Cerebellar nuclear complex (tissue), 1 donor: ENCODE data around the gene TBC1D3I.
"Not testable (repeated sequence)": the region's sequence is repeated elsewhere in the genome, so short reads cannot be mapped to it uniquely, and the experiment has no call there.

Experiments
- DNase-seq, 2 experiments: peaks; one replicate each; lab custom pipeline; 2025; lab: John Stamatoyannopoulos, UW

TBC1D3I gene

DNA sequence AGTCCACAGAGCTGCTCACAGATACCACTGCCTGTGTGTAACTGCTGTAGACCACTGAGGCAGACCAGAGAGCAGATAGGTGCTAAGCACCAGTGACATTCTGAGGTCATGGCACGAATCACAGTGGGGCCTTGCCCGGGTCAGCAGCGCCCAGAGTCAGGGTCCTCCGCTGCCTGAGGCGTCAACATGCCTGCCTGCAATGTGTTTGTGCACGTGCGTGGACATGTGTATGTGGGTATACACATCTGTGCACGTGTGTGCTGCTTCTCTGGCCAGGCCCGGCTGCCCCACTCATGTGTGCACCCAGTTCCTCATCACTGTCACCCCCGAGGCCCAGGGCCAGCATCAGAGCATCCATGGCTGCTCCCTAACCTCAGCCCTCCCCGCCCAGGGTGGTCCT is at the start of gene TBC1D3I:
Gene TBC1D3I, minus strand, starts transcription at position 101 of the 400 bp plus-strand sequence. CDS start 1,585 bp downstream, outside the sequence.
- DNase-seq = not testable (repeated sequence)

DNA sequence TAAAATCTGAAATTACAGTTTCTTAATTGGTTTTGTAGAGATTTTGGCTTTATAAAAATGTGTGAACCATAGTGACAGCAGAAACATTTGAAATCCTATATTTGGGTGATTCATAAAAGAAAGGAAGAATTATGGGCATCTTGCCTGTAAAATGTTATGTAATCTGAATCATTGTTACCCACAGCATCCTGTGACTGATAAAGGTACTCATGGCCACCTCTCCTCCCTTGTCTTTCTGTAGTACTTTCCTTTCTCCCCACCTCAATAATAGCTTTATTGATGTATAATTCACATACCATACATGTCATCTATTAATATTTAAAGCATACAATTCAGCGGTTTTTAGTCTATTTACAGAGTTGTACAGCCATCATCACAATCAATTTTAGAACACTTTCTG is 30.8 kb upstream of the TBC1D3I start:
- DNase-seq = not testable (repeated sequence)

DNA sequence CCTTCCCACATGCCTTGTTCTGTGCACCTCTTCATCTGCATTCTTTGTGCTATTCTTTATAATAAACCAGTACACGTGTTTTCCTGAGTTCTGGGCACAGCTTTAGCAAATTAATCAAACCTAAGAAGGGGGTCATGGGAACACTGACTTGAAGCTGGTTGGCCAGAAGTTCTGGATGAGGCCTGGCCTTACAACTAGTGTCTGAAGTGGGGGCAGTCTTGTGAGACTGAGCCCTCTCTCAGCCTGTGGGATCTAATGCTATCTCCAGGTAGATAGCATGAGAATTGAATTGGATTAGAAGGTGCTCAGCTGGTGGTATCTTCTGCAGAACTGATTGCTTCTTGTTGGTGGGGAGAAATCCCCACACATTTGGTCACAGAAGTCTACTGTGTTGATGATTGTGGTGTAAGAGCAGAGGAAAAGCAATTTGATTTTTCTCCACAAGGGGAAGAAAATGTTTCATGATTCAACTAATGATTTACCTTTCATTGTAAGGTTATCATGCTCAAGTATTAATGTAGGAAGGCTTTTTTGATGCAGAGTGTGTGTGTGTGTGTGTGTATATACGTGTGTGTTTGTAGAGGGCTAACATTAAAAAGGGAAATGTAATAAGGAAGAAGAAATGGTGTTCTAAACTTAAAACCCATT is 25.7 kb upstream of the TBC1D3I start:
- not testable (repeated sequence) for DNase-seq

DNA sequence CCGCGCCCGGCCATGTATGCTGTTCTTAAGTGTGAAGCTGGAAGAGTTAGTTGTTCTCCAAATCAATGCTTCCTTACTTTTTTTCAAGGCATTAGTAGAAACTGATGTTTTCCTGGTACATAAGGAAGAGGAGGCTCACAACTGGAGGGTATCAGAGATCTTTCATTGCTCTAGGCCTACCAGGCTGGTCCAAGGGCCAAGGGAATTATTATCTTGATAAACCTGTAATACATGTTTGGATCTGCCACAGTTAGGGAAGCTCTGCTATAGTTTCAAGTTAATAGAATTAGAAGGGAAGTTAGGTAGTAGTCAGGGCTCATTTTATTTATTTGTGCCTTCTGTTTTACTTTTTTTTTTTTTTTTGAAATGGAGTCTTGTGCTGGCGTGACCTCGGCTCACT is 19.8 kb upstream of the TBC1D3I start:
- DNase-seq = not testable (repeated sequence)

DNA sequence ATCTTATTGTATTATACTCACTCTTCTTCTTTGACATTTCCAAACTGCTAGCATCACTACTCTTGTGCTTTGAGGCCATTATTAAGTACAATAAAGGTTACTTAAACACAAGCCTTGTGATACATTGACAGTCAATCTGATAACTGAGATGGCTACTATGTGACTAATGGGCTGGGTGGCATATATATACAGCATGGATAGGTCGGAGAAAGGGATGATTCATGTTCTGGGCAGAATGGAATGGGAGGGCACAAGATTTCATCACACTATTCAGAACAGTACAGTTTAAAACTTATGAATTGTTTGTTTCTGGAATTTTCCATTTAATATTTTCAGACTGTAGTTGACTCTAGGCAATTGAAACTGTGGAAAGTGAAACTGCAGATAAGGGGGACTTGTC is 18.9 kb upstream of the TBC1D3I start:
- DNase-seq = not testable (repeated sequence)

DNA sequence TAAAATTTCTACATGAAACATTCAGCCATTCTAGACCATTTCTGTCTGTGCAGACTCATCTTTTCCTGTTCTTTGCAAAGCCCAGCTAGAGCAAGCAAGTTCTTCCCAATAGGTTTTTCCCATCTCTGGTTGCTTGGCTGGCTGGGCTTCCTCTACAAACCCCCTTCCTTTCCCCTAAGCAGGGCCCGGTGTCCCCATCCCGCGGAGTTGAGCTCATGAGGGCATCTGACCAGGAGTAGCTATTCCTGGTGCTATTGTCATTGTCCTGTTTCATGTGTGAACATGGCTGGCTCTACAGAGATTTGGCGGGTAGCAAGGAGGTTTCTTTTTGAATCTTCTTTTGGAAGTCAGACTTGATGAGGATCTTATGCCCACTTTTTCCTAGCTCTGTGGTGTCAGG is 22.3 kb downstream of the TBC1D3I start:
- DNase-seq = not testable (repeated sequence)

DNA sequence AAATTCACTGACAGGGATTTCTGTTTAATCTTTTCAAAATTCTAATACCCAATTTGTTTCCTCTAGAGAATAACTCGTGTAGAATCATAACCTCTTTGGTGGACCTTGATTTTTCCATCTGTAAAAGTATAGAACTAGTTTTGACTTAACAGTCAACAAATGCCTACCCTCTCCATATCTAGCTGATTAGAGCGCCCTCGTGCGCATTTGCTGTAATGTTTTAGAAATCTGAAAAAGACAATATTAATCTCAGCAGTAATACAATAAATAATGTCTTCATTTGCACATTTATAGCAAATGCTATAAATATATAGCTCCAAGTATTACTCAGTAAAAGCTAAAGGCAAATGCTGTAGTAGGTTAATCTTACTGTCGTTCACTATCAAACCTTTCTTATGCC is 34.7 kb downstream of the TBC1D3I start:
- not testable (repeated sequence) for DNase-seq

DNA sequence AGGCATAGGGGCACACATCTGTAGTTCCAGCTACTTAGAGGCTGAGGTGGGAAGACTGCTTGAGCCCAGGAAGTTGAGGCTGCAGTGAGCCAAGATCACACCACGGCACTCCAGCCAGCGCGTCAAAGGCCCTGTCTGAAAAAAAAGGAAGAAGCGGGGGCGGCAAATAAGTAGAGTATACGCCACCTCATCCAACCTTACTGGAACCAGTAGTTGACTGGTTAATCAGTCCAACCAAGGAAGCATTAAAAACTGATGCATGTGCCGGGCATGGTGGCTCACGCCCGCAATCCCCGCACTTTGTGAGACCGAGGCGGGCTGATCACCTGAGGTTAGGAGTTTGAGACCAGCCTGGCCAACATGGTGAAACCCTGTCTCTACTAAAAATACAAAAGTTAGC is 41.4 kb downstream of the TBC1D3I start:
- DNase-seq = not testable (repeated sequence)

DNA sequence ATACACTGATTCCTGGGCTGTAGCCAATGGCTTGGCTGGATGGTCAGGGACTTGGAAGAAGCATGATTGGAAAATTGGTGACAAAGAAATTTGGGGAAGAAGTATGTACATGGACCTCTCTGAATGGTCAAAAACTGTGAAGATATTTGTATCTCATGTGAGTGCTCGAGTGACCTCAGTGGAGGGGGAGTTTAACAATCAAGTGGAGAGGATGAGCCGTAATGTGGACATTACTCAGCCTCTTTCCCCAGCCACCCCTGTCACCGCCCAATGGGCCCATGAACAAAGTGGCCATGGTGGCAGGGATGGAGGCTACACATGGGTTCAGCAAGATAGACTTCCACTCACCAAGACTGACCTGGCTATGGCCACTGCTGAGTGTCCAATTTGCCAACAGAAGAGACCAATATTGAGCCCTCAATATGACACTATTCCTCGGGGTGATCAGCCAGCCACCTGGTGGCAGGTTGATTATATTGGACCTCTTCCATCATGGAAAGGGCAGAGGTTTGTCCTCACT is 42.7 kb downstream of the TBC1D3I start:
- not testable (repeated sequence) for DNase-seq

DNA sequence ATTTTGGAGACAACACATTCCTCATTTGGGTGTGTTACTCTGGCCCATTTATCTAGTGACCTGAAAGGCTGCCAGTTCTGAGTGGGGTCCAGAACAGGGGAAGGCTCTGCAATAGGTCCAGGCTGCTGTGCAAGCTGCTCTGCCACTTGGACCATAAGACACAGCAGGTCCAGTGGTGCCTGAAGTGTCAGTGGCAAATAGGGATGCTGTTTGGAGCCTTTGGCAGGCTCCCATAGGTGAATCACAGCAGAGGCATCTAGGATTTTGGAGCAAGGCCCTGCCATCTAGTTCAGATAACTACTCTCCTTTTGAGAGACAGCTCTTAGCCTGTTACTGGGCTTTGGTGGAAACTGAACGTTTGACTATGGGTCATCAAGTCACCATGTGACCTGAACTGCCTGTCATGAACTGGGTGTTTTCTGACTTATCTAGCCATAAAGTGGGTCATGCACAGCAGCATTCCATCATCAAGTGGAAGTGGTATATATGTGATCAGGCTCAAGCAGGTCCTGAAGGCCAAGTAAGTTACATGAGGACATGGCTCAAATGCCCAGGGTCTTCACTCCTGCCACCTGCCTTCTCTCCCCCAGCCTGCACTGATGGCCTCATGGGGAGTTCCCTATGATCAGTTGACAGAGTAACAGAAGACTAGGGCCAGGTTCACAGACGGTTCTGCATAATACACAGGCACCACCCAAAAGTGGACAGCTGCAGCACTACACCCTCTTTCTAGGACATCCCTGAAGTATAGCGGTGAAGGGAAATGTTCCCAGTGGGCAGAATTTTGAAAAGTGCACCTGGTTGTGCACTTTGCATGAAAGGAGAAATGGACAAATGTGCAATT is 43.4 kb downstream of the TBC1D3I start:
- DNase-seq = not testable (repeated sequence)

DNA sequence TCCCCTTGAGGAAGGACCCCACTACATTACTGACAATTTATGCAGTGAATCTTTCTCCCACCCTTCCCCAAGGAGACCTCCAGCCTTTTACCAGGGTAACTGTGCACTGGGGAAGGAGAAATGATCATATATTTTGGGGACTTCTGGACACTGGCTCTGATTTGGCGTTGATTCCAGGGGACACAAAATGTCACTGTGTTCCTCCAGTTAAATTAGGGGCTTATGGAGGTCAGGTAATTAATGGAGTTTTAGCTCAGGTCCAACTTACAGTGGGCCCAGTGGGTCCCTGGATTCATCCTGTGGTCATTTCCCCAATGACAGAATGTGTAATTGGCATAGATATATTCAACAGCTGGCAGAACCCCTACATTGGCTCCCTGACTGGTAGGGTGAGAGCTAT is 44.8 kb downstream of the TBC1D3I start:
- not testable (repeated sequence) for DNase-seq

DNA sequence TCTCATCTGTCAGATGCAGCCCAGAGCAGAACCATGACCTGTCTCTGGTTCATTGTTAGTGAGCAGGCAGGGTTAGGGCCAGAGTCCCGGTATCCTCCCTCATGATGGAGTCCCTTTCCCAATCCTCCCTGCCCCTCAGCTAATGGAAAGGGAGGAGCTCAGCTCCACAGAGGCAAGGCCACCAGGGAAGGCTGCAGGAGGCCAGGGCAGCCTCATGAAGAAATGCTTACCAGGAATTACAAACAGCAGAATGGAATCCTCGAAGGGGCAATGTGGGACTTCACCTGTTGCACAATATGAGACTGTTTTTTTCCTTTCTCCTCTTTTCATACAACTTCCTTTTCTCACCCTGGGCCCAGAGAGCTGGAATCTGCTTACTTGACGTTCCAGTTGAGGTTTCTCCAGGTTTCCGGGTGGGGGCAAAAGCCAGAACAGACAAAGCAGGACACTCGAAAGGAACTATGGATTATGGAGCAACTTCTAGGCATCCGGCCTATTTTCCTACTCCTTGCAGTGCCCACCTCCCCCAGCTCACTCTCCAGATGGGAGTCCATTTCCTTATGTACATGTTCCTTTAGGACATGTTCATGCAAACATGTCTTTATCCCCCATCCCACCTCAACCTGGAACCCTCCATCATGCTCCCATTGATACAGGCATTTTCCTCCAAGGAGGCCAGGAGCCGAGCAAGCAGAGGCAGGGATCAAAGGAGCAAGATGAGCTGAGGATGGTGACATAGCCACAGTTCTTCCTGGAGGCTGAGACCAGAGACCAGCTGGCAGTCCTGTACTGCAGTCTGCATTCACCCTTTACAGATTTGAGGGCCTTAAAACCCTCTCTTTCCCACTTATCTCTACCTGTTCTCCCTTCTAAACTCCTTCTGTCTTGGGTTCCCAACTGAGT is 48.7 kb downstream of the TBC1D3I start:
- not testable (repeated sequence) for DNase-seq

DNA sequence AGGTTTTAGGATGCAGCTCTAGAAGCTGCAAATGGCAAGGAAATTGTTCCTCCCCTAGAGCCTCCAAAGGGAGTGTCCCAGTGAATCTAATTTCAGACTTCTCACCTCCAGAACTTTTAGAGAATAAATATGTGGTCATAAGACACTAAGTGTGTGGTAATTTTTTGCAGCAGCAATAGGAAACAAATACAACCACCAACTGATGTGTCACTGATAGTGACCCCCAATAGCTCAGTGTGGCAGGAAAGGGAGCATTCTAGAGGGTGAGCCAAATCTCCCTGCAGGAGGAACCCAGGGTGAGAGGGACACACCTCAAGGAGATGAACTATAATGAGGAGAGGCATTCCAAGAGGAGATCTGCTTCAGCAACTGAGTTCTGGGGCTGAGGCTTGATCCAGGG is 49.5 kb downstream of the TBC1D3I start:
- DNase-seq = no peak

DNA sequence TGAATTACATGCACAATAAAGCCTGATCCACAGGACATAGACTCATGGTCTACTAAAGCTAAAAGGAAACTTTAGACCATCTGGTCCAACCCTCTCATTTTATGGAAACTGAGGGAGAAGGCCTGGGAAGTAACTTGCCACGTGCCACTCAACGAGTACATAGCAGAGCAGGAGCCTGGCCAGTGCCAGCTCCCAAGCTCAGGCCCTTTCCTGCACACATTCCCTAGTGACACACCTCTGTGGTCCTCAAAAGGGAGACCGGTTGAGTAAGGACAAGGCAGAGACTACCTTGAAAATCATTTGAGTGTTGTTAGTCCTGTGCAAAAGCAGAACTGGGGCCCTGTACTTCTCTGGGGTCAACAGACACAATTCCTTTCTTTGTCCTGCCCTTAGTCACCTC is 50.7 kb downstream of the TBC1D3I start:
- DNase-seq = no peak

DNA sequence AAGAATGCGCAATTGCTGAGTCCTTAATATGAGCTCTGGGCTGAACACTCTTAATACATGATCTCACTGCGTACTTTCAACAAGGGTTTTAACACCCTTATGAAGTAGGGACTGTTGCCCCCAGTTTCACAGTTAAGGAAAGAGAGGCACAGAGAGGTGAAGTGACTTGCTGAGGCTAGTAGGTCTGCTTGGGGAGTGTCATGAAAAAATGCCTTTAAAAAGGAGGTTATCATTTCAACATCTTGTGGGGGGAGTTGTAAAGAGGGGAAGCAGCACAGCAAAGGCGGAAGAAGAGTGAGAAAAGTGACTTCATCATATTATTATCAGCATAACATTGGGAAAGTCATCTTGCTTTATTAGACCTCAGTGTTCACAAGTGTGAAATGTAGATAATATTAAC is 51.4 kb downstream of the TBC1D3I start:
- no peak for DNase-seq

DNA sequence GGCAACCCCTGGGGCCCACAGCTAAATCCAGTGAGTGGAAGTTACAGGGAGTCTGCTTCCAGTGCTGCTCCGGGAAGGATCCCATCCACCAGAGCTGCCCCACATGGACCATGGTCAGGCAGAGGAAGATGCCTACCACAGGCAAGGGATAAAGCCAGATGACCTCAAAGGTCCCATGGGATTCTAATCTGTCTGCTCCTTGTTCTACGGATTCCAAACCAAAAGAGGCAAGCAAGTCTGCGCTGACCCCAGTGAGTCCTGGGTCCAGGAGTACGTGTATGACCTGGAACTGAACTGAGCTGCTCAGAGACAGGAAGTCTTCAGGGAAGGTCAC is 52.1 kb downstream of the TBC1D3I start:
- DNase-seq = no peak

DNA sequence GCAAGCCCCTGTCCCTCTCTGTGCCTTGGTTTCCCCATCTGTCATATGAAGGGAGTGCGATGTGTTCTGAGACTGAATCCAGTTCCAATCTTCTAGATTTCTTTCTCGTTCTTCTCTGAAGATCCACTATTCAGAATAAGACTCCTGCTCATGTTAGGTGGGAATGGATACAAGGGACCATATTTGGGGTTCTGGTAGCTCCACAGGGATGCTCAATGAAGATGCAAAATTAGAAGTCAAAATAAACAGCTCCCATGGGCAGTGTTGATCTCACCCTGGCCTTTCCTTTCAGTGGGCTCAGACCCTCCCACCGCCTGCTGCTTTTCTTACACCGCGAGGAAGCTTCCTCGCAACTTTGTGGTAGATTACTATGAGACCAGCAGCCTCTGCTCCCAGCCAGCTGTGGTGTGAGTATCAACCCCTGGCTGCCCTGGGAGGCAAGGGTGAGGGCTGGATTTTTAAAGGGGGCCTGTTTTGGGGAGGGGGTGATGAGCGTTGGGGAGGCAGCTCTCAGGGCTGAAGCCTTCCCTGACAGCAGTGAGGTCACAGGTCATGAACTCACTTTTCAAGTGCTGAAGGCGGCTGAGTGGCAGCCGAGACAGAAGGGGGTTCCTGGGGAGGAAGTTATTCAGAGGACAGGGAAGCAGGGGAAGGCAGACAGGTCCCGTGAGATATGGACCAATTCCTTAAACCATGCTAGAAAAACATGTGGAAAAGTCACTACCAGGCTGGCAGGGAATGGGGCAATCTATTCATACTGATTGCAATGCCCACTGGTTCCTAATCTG is 52.7 kb downstream of the TBC1D3I start:
- DNase-seq = not testable (repeated sequence)

DNA sequence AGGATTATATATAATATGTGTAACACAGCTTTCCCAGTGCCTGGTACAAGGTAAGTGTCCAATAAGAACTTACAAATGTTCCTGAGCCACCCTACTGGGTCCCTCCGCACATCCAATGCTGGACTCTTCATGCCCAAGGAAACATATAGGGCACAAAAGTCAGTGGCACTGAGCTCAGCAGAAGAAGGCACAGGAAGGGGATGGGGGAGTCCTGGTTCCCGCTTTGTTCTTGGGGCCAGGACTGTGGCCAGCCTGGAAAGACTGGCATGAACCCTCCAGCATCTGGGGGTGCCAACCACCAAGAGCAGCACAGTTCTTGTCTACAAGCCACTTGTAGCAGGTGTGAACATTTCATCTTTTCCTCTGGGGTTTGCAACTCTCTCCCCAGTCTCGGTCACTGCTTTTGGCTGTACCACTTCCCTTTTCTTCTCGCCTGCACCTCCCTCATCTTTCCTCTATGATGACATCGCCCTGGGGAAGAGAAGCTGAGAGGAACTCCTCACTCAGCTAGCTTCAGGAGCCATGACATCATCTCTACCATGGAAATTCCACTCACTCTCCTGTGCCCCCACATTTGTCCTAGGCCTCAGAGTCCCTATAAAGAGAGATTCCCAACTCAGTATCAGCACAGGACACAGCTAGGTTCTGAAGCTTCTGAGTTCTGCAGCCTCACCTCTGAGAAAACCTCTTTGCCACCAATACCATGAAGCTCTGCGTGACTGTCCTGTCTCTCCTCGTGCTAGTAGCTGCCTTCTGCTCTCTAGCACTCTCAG is 53.7 kb downstream of the TBC1D3I start, which contains the start of gene CCL4L2:
Gene CCL4L2, plus strand, starts transcription at position 625 of the 773 bp plus-strand sequence.
- DNase-seq = not testable (repeated sequence)

DNA sequence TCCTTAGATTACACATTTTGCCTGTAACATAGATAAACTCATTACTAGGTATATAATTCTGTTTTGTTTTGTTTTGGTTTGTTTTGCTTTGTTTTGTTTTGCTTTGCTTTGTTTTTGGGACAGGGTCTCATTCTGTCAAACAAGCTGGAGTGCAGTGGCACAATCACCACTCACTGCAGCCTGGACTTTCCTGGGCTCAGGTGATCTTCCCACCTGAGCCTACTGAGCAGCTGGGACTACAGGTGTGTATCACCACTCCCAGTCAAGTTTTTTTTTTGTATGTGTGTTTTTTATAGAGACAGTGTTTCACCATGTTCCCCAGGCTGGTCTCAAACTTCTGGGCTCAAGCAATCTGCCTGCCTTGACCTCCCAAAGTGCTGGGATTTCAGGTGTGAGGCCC is 54.8 kb downstream of the TBC1D3I start:
- no peak for DNase-seq

DNA sequence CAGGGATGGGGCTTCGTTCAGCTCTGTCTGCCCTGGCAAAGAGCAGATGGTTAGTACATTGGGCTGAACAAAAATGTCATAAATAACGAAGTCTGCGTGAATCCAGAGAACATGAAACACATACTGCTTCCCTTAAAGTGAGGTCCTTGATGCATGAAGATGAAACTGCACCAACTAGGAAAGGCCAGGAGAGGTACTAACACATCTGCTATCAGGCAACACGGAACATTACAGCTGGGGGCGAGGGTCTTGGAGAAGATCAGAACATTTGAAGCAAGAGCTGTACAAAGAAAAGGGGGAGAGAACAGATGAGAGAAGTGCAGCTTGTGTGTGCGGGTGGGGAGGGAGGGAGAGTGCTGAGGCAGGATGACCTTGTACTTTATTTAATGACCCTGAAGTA is 57.0 kb downstream of the TBC1D3I start:
- DNase-seq = not testable (repeated sequence)
